ENCODE results near the gene TRIM24.

- no peak for TF ChIP-seq POLR2AphosphoS5 (IDR thresholded peaks at IDR 0.05; ENCODE audit: low read depth, low read length)
- TF ChIP-seq, protein P1, sequence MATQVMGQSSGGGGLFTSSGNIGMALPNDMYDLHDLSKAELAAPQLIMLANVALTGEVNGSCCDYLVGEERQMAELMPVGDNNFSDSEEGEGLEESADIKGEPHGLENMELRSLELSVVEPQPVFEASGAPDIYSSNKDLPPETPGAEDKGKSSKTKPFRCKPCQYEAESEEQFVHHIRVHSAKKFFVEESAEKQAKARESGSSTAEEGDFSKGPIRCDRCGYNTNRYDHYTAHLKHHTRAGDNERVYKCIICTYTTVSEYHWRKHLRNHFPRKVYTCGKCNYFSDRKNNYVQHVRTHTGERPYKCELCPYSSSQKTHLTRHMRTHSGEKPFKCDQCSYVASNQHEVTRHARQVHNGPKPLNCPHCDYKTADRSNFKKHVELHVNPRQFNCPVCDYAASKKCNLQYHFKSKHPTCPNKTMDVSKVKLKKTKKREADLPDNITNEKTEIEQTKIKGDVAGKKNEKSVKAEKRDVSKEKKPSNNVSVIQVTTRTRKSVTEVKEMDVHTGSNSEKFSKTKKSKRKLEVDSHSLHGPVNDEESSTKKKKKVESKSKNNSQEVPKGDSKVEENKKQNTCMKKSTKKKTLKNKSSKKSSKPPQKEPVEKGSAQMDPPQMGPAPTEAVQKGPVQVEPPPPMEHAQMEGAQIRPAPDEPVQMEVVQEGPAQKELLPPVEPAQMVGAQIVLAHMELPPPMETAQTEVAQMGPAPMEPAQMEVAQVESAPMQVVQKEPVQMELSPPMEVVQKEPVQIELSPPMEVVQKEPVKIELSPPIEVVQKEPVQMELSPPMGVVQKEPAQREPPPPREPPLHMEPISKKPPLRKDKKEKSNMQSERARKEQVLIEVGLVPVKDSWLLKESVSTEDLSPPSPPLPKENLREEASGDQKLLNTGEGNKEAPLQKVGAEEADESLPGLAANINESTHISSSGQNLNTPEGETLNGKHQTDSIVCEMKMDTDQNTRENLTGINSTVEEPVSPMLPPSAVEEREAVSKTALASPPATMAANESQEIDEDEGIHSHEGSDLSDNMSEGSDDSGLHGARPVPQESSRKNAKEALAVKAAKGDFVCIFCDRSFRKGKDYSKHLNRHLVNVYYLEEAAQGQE (IDR thresholded peaks at IDR 0.05; ENCODE audit: insufficient read depth in 1 of 2, low read depth in 2 of 2, low read length in 2 of 2): no peak
- TF ChIP-seq TAF1 (IDR thresholded peaks at IDR 0.05; ENCODE audit: borderline replicate concordance, insufficient read depth, low read length): no peak
These were observed 5.0 kb downstream of the TRIM24 start for GRCh38 chr7:138465046-138465445.
